Spinal cord (tissue), 10 donors: ENCODE results near the gene GNAI3. TPM values are rescaled to one million over a fixed set of nuclear protein-coding genes. Genes with fewer than 3 reads are reported as not detected.
"Not testable (repeated sequence)": the region's sequence is repeated elsewhere in the genome, so short reads cannot be mapped to it uniquely, and the experiment has no call there.

Experiments
- DNase-seq, 6 donors: peaks; one replicate each; pipeline versions ENCODE4 v3.0.0 to v3.0.0-alpha.2; 2013 to 2015; ENCODE audit warnings: low spot score in 6 of 6, low read depth in 4 of 6
- H3K27ac ChIP-seq: one replicate; pipeline ENCODE4 v1.5.1; 2013; ENCODE audit warnings: low read depth, low read length, control low read depth
- H3K27me3 ChIP-seq: one replicate; pipeline ENCODE4 v1.6.1; 2013; ENCODE audit warnings: low read length; ENCODE audit not compliant: control insufficient read depth, insufficient read depth
- H3K36me3 ChIP-seq: one replicate; pipeline ENCODE4 v1.6.1; 2013; ENCODE audit warnings: low read length; ENCODE audit not compliant: control insufficient read depth, insufficient read depth
- H3K4me1 ChIP-seq: one replicate; pipeline ENCODE4 v1.6.1; 2013; ENCODE audit warnings: low read length; ENCODE audit not compliant: control insufficient read depth, insufficient read depth
- H3K4me3 ChIP-seq: one replicate; pipeline ENCODE4 v1.5.1; 2013; ENCODE audit warnings: low read depth, low read length, control low read depth
- H3K9me3 ChIP-seq: one replicate; pipeline ENCODE4 v1.6.1; 2013; ENCODE audit warnings: low read length; ENCODE audit not compliant: control insufficient read depth, insufficient read depth
- WGBS: methylation state at CpG from one replicate; pipeline ENCODE4 v1.1.5; 2013; ENCODE audit warnings: missing lambda C conversion rate; ENCODE audit not compliant: insufficient coverage; 5-methylcytosine and 5-hydroxymethylcytosine counted together
- polyA plus RNA-seq, 2 donors: library from polyadenylated mRNA; unstranded; fragments of 120-200 nt; gene quantifications; one replicate each; pipeline ENCODE4 v1.2.1, GENCODE V29; 2013; ENCODE audit not compliant: insufficient read length in 2 of 2
- total RNA-seq, 2 donors: library from RNA; depleted of rRNA in 1 of 2; stranded (reverse); fragments of 120-200 nt in 1 of 2; fragments of >200 nt in 1 of 2; gene quantifications; one replicate each; pipeline versions ENCODE4 v1.2.3 to v1.2.4, GENCODE V29; 2013 to 2014
- donor health status: healthy.

The GNAI3 gene
- total and polyA plus RNA-seq, 4 donors = 8.4 to 13.0 (median 10.0) TPM

- Histone ChIP-seq H3K36me3 (peaks cover 8% of the 10 kb centered on the region), H3K4me1 (peaks cover 20% of the 10 kb centered on the region), H3K27ac (no peak overlapping the region), H3K4me3 (no peak overlapping the region), H3K27me3 (no peaks in the 10 kb centered on the region), H3K9me3 (no peaks in the 10 kb centered on the region)
- DNase-seq = no peak
- 89% methylated on average over 11 of the region's 12 CpGs for WGBS
Measured at GRCh38 chr1:109654519-109654918, 106.1 kb downstream of the GNAI3 start.

- peak within 1 kb of the TSS; percentile 86 for H3K27ac ChIP-seq
- peaks cover 20% of the 10 kb centered on the region for H3K4me1 ChIP-seq
- H3K27me3 ChIP-seq = no peaks in the 10 kb centered on the region
- no peaks in the 10 kb centered on the region for H3K9me3 ChIP-seq
- peak within 1 kb of the TSS; percentile 94 for H3K4me3 ChIP-seq
- peak in 4 of 6 donors; percentile 53 to 86 (median 70) for DNase-seq
- 3% methylated on average over 54 of the region's 54 CpGs for WGBS
- peaks cover 11% of the 10 kb centered on the region for H3K36me3 ChIP-seq
Measured at GRCh38 chr1:109655615-109656519, 107.5 kb downstream of the GNAI3 start, which contains the start of gene GSTM4. TSS of gene GSTM4 (plus strand) at chr1:109656099. CDS start at chr1:109656390, 291 bp downstream.

DNA sequence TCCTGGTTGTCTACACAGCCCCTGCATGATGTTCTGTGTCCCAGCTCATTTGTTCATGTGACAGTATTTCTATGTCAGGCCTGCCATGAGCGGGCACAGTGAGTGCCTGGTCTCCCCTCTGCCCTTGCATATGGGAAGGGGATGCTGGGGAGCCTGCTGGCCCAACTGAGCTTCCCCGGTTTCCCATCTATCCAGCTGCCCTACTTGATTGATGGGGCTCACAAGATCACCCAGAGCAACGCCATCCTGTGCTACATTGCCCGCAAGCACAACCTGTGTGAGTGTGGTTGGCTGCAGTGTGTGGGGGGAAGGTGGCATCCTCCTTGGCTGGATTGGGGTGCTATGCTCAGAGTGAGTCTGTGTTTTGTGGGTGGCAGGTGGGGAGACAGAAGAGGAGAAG lies 109.0 kb downstream of the GNAI3 start:
- Histone ChIP-seq H3K9me3 (no peaks in the 10 kb centered on the region), H3K4me3 (no peak overlapping the region), H3K27me3 (no peaks in the 10 kb centered on the region), H3K27ac (no peak overlapping the region), H3K36me3 (peaks cover 16% of the 10 kb centered on the region), H3K4me1 (peaks cover 20% of the 10 kb centered on the region)
- 100% methylated on average over 2 of the region's 4 CpGs for WGBS
- no peak for DNase-seq

DNA sequence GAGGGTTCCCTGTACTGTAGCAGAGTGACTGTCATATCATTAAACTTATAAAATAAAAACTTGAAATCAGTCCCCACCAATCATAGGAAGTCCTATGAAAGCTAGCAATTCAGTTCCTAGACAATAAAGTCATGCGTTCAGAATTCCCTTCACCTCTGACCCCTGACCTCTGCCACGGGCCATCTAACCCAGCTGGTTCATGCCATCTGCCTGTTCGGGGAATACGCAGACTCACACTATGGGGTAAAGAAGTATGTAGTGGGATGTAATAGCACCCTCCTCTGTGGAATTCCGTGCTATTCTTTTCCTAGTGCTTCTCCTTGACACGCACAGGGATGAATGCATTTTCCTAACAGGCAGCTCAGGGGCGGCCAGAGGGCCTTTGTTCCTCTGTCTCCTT lies 109.6 kb downstream of the GNAI3 start:
- H3K27ac ChIP-seq = no peak overlapping the region
- H3K27me3 ChIP-seq = no peaks in the 10 kb centered on the region
- H3K4me3 ChIP-seq = no peak overlapping the region
- WGBS = 54% methylated on average over 3 of the region's 7 CpGs
- no peak for DNase-seq
- H3K36me3 ChIP-seq = peaks cover 16% of the 10 kb centered on the region
- H3K4me1 ChIP-seq = peaks cover 20% of the 10 kb centered on the region
- H3K9me3 ChIP-seq = no peaks in the 10 kb centered on the region

GRCh38 chr1:109658533-109659042 lies 110.2 kb downstream of the GNAI3 start:
- peaks cover 16% of the 10 kb centered on the region for H3K36me3 ChIP-seq
- peaks cover 20% of the 10 kb centered on the region for H3K4me1 ChIP-seq
- H3K27me3 ChIP-seq = no peaks in the 10 kb centered on the region
- H3K9me3 ChIP-seq = no peaks in the 10 kb centered on the region
- H3K4me3 ChIP-seq = no peak overlapping the region
- H3K27ac ChIP-seq = no peak overlapping the region
- DNase-seq = no peak
- 79% methylated on average over 2 of the region's 3 CpGs for WGBS

DNA sequence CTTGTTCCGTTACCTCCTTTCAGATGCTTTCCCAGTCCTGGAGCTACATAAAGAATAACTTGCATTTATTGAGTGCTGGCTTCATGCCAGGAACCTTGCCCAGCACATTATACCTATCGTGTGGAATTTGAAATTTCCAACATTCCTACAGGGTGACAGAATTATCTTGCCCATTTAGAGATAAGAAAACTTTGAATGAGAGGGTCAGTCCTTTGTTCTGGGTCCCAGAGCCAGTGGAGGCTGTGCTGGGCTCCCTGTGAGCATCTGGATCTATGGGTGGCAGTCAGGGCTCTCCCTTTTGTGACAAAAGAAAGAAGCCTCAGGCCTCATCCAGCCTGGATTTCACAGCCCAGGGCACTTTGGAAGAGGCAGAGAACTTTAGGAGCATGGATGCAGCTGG lies 110.7 kb downstream of the GNAI3 start:
- 100% methylated on average over 1 of the region's 2 CpGs for WGBS
- H3K9me3 ChIP-seq = no peaks in the 10 kb centered on the region
- no peak for DNase-seq
- peaks cover 20% of the 10 kb centered on the region for H3K4me1 ChIP-seq
- no peaks in the 10 kb centered on the region for H3K27me3 ChIP-seq
- no peak overlapping the region for H3K27ac ChIP-seq
- H3K4me3 ChIP-seq = no peak overlapping the region
- H3K36me3 ChIP-seq = peaks cover 16% of the 10 kb centered on the region

GRCh38 chr1:109659997-109660690 lies 111.7 kb downstream of the GNAI3 start:
- DNase-seq = no peak
- Histone ChIP-seq H3K27ac (no peak overlapping the region), H3K36me3 (peaks cover 16% of the 10 kb centered on the region), H3K9me3 (no peaks in the 10 kb centered on the region), H3K4me3 (no peak overlapping the region), H3K27me3 (no peaks in the 10 kb centered on the region), H3K4me1 (peaks cover 17% of the 10 kb centered on the region)
- 86% methylated on average over 4 of the region's 5 CpGs for WGBS

- 76% methylated on average over 2 of the region's 4 CpGs for WGBS
- H3K9me3 ChIP-seq = not testable (repeated sequence)
Measured at GRCh38 chr1:109660691-109661026, 112.2 kb downstream of the GNAI3 start.

GRCh38 chr1:109661391-109661790 lies 113.0 kb downstream of the GNAI3 start:
- no peaks in the 10 kb centered on the region for H3K9me3 ChIP-seq
- no peaks in the 10 kb centered on the region for H3K27me3 ChIP-seq
- H3K27ac ChIP-seq = no peak overlapping the region
- peaks cover 12% of the 10 kb centered on the region for H3K36me3 ChIP-seq
- no peak for DNase-seq
- H3K4me3 ChIP-seq = no peak overlapping the region
- WGBS = 72% methylated on average over 2 of the region's 2 CpGs
- peaks cover 6% of the 10 kb centered on the region for H3K4me1 ChIP-seq

More at GRCh38 chr1:109660691-109661026, 112.2 kb downstream of the GNAI3 start:
- Histone ChIP-seq H3K36me3 (peaks cover 16% of the 10 kb centered on the region), H3K4me1 (peaks cover 12% of the 10 kb centered on the region)
- H3K4me3 ChIP-seq, DNase-seq, H3K27ac ChIP-seq, H3K27me3 ChIP-seq: not testable (repeated sequence)
